Peyer's patch (tissue), 4 donors: ENCODE data around the gene CARNS1.
A peak's percentile ranks its signal among the peaks of the same experiment; 100 is the strongest.

Experiments used
- POLR2A ChIP-seq, 2 donors: fragments of 450-650 bp; IDR thresholded peaks; one replicate each; pipeline ENCODE4 v1.5.1; 2017; ENCODE audit warnings: antibody characterized with exemption in 2 of 2, mild to moderate bottlenecking in 2 of 2, moderate library complexity in 2 of 2
- TF ChIP-seq, protein P1 (sequence below), 6 experiments: fragments of 450-650 bp in 4 of 6; fragments of 200-600 bp in 2 of 6; sonication (generic) in 1 of 6; IDR thresholded peaks; one replicate each; pipeline ENCODE4 v1.5.1; 2017 to 2019; ENCODE audit warnings: antibody characterized with exemption in 6 of 6, mild to moderate bottlenecking in 3 of 6, moderate library complexity in 1 of 6

DNA sequence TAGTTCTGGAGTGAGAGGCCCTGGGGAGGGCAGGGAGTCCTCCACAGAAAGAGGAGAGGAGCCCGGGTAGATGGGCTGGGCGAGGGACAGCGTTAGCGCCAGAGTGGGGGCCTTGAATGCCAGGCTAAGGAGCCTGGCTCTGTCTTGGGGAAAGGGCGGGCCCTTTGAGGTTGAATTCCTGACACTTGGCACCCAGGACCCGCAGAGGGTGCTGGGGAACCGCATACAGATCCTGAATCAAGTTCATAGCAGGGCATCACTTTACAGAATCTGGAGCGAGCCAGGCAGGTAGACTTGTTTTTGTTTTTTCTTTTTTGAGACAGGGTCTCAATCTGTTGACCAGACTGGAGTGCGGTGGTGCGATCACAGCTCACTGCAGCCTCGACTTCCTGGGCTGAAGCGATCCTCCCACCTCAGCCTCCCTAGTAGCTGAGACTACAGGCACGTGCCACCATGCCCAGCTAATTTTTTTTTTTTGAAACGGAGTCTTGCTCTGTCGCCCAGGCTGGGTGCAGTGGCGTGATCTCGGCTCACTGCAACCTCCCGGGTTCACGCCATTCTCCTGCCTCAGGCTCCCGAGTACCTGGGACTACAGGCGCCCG lies 6.1 kb downstream of the CARNS1 start:
- TF ChIP-seq, protein P1, sequence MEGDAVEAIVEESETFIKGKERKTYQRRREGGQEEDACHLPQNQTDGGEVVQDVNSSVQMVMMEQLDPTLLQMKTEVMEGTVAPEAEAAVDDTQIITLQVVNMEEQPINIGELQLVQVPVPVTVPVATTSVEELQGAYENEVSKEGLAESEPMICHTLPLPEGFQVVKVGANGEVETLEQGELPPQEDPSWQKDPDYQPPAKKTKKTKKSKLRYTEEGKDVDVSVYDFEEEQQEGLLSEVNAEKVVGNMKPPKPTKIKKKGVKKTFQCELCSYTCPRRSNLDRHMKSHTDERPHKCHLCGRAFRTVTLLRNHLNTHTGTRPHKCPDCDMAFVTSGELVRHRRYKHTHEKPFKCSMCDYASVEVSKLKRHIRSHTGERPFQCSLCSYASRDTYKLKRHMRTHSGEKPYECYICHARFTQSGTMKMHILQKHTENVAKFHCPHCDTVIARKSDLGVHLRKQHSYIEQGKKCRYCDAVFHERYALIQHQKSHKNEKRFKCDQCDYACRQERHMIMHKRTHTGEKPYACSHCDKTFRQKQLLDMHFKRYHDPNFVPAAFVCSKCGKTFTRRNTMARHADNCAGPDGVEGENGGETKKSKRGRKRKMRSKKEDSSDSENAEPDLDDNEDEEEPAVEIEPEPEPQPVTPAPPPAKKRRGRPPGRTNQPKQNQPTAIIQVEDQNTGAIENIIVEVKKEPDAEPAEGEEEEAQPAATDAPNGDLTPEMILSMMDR (IDR thresholded peaks at IDR 0.05), result peak in 1 of 6 experiments; percentile 9
- no peak for TF ChIP-seq POLR2A (IDR thresholded peaks at IDR 0.05)
